H1 (cell line): ENCODE data around the gene DNAL1. TPM values are rescaled to one million over a fixed set of nuclear protein-coding genes. Genes with fewer than 3 reads are reported as not detected.

Experiments used
- CTCF ChIA-PET: fragments of 300-600 bp; sonication (Branson Sonifier 250); formaldehyde crosslinking; loops from one replicate; lab custom pipeline; 2021; ENCODE audit not compliant: partially characterized antibody; lab: Charles Lee
- POLR2A ChIA-PET: fragments of 300-600 bp; sonication (Branson Sonifier 250); formaldehyde crosslinking; loops from one replicate; lab custom pipeline; 2021; ENCODE audit warnings: inconsistent platforms; ENCODE audit not compliant: partially characterized antibody; lab: Charles Lee
- DNase-seq, 2 experiments: peaks; one replicate each; pipeline versions ENCODE4 v3.0.0 to v3.0.0-alpha.2; 2010 to 2022; ENCODE audit warnings: low spot score in 2 of 2, low read depth in 1 of 2, mixed read lengths in 1 of 2
- FAIRE-seq: peaks from 2 replicates; lab custom pipeline; 2011; peaks lifted over from hg19 to GRCh38; lab: Jason Lieb, UNC
- H2AFZ ChIP-seq: 2 replicates; pipeline ENCODE4 v1.8.1; 2012; ENCODE audit warnings: low read length, inconsistent platforms
- H2AK5ac ChIP-seq: 2 replicates; pipeline ENCODE4 v1.6.1; 2013; ENCODE audit warnings: low read depth, low read length
- H2BK120ac ChIP-seq: replicated peaks from 2 replicates; pipeline ENCODE3; 2013; ENCODE audit warnings: low read depth, low read length, inconsistent platforms
- H2BK12ac ChIP-seq: 2 replicates; pipeline ENCODE4 v1.6.1; 2013; ENCODE audit warnings: low read depth, low read length
- H2BK15ac ChIP-seq: 2 replicates; pipeline ENCODE4 v1.6.1; 2013; ENCODE audit warnings: low read length
- H2BK20ac ChIP-seq: 2 replicates; pipeline ENCODE4 v1.6.1; 2013; ENCODE audit warnings: low read length
- H2BK5ac ChIP-seq: 2 replicates; pipeline ENCODE4 v1.6.1; 2013; ENCODE audit warnings: low read depth, low read length
- H3K14ac ChIP-seq: 2 replicates; pipeline ENCODE4 v1.6.1; 2013; ENCODE audit warnings: inconsistent platforms; ENCODE audit not compliant: insufficient read length
- H3K18ac ChIP-seq: 2 replicates; pipeline ENCODE4 v1.6.1; 2013; ENCODE audit warnings: low read length; ENCODE audit errors: extremely low read depth
- H3K23ac ChIP-seq: 2 replicates; pipeline ENCODE4 v1.6.1; 2013; ENCODE audit warnings: inconsistent platforms; ENCODE audit not compliant: insufficient read length
- H3K23me2 ChIP-seq: 2 replicates; pipeline ENCODE4 v1.6.1; 2013; ENCODE audit warnings: low read depth, low read length
- H3K27ac ChIP-seq: 2 replicates; pipeline ENCODE4 v1.6.1; 2011; ENCODE audit warnings: low read depth, low read length, inconsistent platforms
- H3K27me3 ChIP-seq, 4 experiments: replicated peaks in 1 of 4; 1 replicate in 1 of 4; 2 replicates in 3 of 4; pipeline versions ENCODE4 v1.6.1 to v1.8.1; 2011 to 2013; ENCODE audit warnings: low read length in 3 of 4, mild to moderate bottlenecking in 3 of 4, inconsistent platforms in 2 of 4, mixed read lengths in 2 of 4, moderate library complexity in 1 of 4; ENCODE audit not compliant: control insufficient read depth in 3 of 4, insufficient read depth in 3 of 4; ENCODE audit errors: extremely low read depth in 1 of 4
- H3K36me3 ChIP-seq, 4 experiments: 2 replicates each; pipeline versions ENCODE4 v1.6.1 to v1.8.1; 2011 to 2013; ENCODE audit warnings: mild to moderate bottlenecking in 4 of 4, low read length in 3 of 4, moderate library complexity in 2 of 4, control low read depth in 1 of 4, inconsistent platforms in 1 of 4; ENCODE audit not compliant: insufficient read depth in 4 of 4, control insufficient read depth in 2 of 4
- H3K4ac ChIP-seq: replicated peaks from 2 replicates; pipeline ENCODE3; 2013; ENCODE audit warnings: low read length, low read depth, mixed read lengths, inconsistent platforms; ENCODE audit not compliant: insufficient read length
- H3K4me1 ChIP-seq, 4 experiments: replicated peaks in 1 of 4; 1 replicate in 1 of 4; 2 replicates in 3 of 4; pipeline versions ENCODE4 v1.6.1 to v1.8.1; 2011 to 2013; ENCODE audit warnings: low read length in 3 of 4, inconsistent platforms in 2 of 4, mixed read lengths in 1 of 4; ENCODE audit not compliant: insufficient read depth in 4 of 4, control insufficient read depth in 3 of 4
- H3K4me2 ChIP-seq, 2 experiments: 2 replicates each; pipeline versions ENCODE4 v1.6.1 to v1.8.1; 2011 to 2013; ENCODE audit warnings: low read depth in 2 of 2, low read length in 2 of 2, control low read depth in 1 of 2, inconsistent platforms in 1 of 2, mild to moderate bottlenecking in 1 of 2; ENCODE audit not compliant: insufficient read depth in 1 of 2
- H3K4me3 ChIP-seq, 4 experiments: fragments of 200-600, 300-600 bp in 1 of 4; sonication (generic), shearing (Covaris generic), sonication (Bioruptor Twin) in 1 of 4; 2 replicates each; pipeline versions ENCODE4 v1.5.1 to v1.8.1; 2011 to 2016; ENCODE audit warnings: low read length in 4 of 4, low read depth in 3 of 4, control low read depth in 2 of 4, inconsistent platforms in 2 of 4, mild to moderate bottlenecking in 2 of 4, mixed read lengths in 1 of 4, moderate library complexity in 1 of 4; ENCODE audit not compliant: insufficient read depth in 2 of 4; ENCODE audit errors: extremely low read depth in 1 of 4
- H3K56ac ChIP-seq: replicated peaks from 2 replicates; pipeline ENCODE3; 2013; ENCODE audit warnings: low read depth, mild to moderate bottlenecking, mixed read lengths, low read length, inconsistent platforms; ENCODE audit not compliant: insufficient read length
- H3K79me1 ChIP-seq: 2 replicates; pipeline ENCODE4 v1.6.1; 2013; ENCODE audit warnings: low read depth, low read length, control low read depth
- H3K79me2 ChIP-seq, 2 experiments: 2 replicates each; pipeline versions ENCODE4 v1.6.1 to v1.8.1; 2012 to 2013; ENCODE audit warnings: low read length in 2 of 2, mild to moderate bottlenecking in 2 of 2, inconsistent platforms in 1 of 2; ENCODE audit not compliant: insufficient read depth in 2 of 2, control insufficient read depth in 1 of 2
- H3K9ac ChIP-seq, 4 experiments: replicated peaks in 1 of 4; 1 replicate in 1 of 4; 2 replicates in 3 of 4; pipeline versions ENCODE4 v1.6.1 to v1.8.1; 2011 to 2013; ENCODE audit warnings: low read depth in 3 of 4, low read length in 3 of 4, control low read depth in 2 of 4, mild to moderate bottlenecking in 2 of 4, moderate library complexity in 2 of 4, inconsistent platforms in 1 of 4; ENCODE audit errors: extremely low read depth in 1 of 4
- H3K9me3 ChIP-seq, 2 experiments: 2 replicates each; pipeline versions ENCODE4 v1.6.1 to v1.8.1; 2012 to 2013; ENCODE audit warnings: mild to moderate bottlenecking in 2 of 2, moderate library complexity in 2 of 2, control low read depth in 1 of 2, inconsistent platforms in 1 of 2, low read depth in 1 of 2, low read length in 1 of 2, mixed read lengths in 1 of 2; ENCODE audit not compliant: insufficient read depth in 2 of 2
- H4K20me1 ChIP-seq, 2 experiments: replicated peaks in 1 of 2; 2 replicates each; pipeline versions ENCODE3 to v1.8.1; 2011 to 2013; ENCODE audit warnings: inconsistent platforms in 2 of 2, low read length in 2 of 2, mild to moderate bottlenecking in 1 of 2; ENCODE audit not compliant: insufficient read depth in 2 of 2, control insufficient read depth in 1 of 2
- H4K5ac ChIP-seq: 2 replicates; pipeline ENCODE4 v1.6.1; 2013; ENCODE audit warnings: low read length, low read depth, mixed read lengths, inconsistent platforms; ENCODE audit not compliant: insufficient read length
- H4K8ac ChIP-seq: 2 replicates; pipeline ENCODE4 v1.8.0; 2013; ENCODE audit warnings: mild to moderate bottlenecking, moderate library complexity, low read length, inconsistent platforms; ENCODE audit not compliant: insufficient read depth; ENCODE audit errors: extremely low read depth
- H4K91ac ChIP-seq: replicated peaks from 2 replicates; pipeline ENCODE3; 2013; ENCODE audit warnings: low read length, mixed read lengths, inconsistent platforms; ENCODE audit not compliant: insufficient read length
- ZNF274 ChIP-seq: IDR thresholded peaks from 2 replicates; pipeline ENCODE4 v1.7.0; 2012; ENCODE audit warnings: low read length, borderline replicate concordance; ENCODE audit errors: extremely low read depth
- WGBS, 2 experiments: shearing (Covaris generic) in 1 of 2; methylation state at CpG; one replicate each; pipeline versions ENCODE4 v1.1.6 to v1.1.7; 2013 to 2015; ENCODE audit warnings: low lambda C conversion rate in 2 of 2, mixed read lengths in 2 of 2, inconsistent platforms in 1 of 2, low coverage in 1 of 2, missing lambda C conversion rate in 1 of 2; ENCODE audit not compliant: insufficient replicate concordance in 2 of 2, insufficient coverage in 1 of 2, insufficient read length in 1 of 2; ENCODE audit errors: extremely low coverage in 1 of 2, missing lambda C conversion rate in 1 of 2; 5-methylcytosine and 5-hydroxymethylcytosine counted together
- polyA plus RNA-seq, 7 experiments: library from polyadenylated mRNA; depleted of rRNA in 3 of 7; stranded (reverse) in 5 of 7; unstranded in 2 of 7; fragments of >200 nt in 5 of 7; fragments of 200-250 nt in 2 of 7; gene quantifications; 1 replicate in 5 of 7; 2 replicates in 1 of 7; 4 replicates in 1 of 7; pipeline versions ENCODE4 v1.2.1 to v1.2.3, GENCODE V29; 2011 to 2013; ENCODE audit warnings: missing spikeins in 2 of 7, mixed read lengths in 2 of 7
- total RNA-seq: library from RNA; stranded (reverse); fragmentation: NEBNext Ultra II Directional; extraction: Animal tissue kit (Norgen Biotek cat#: 25700); gene quantifications from 2 replicates; pipeline ENCODE4 v1.2.1, GENCODE V29; 2021

DNAL1 gene
- total and polyA plus RNA-seq, 2 of the 8 experiments (the other 6 are each of a cell fraction or from before 2014, with no cell fraction given): 2.8 to 16.8 TPM

- no peaks in the 10 kb centered on the region for H3K23me2 ChIP-seq
- no peak overlapping the region for H2AFZ ChIP-seq
- no peak overlapping the region for H3K9ac ChIP-seq
- H2BK120ac ChIP-seq: no peak overlapping the region
- H3K4me3 ChIP-seq: no peak overlapping the region
- H2BK12ac ChIP-seq: no peak overlapping the region
- no peak for DNase-seq
- no peak overlapping the region for H3K14ac ChIP-seq
- H3K4ac ChIP-seq: no peak overlapping the region
- H3K27ac ChIP-seq: no peak overlapping the region
- no peak overlapping the region for H4K8ac ChIP-seq
- H2AK5ac ChIP-seq: no peak overlapping the region
- no peak for FAIRE-seq
- H3K36me3 ChIP-seq: peaks cover 0 to 5% (median 2%) of the 10 kb centered on the region in 4 experiments; a peak in 2 of 8 replicates
- H3K79me2 ChIP-seq: no peaks in the 10 kb centered on the region
- H3K18ac ChIP-seq: no peak overlapping the region
- H2BK15ac ChIP-seq: no peak overlapping the region
- H3K79me1 ChIP-seq: no peaks in the 10 kb centered on the region
- H4K5ac ChIP-seq: no peak overlapping the region
- H3K4me1 ChIP-seq: peaks cover 0 to 6% (median 3%) of the 10 kb centered on the region in 4 experiments; a peak in 4 of 7 replicates
- H2BK5ac ChIP-seq: no peak overlapping the region
- ChIA-PET POLR2A (interaction anchor here (1.1 to 2.7 kb wide), 3 partner anchors 9 to 125 kb away, joined by 3 to 11 read pairs (median 4); partner anchors contain the start of gene PTGR2), CTCF (interaction anchor here (0.5 to 13.7 kb wide), 14 partner anchors 7 to 320 kb away, joined by 3 to 179 read pairs (median 12); a partner anchor contains a TSS)
- H3K56ac ChIP-seq: no peak overlapping the region
- H3K9me3 ChIP-seq: no peaks in the 10 kb centered on the region
- WGBS, 2 experiments: 89% methylated on average over 7 of the region's 7 CpGs; no CpG with 5 or more reads in 1 of the 2 experiments
- H3K4me2 ChIP-seq: no peak overlapping the region
- no peak overlapping the region for H2BK20ac ChIP-seq
- no peak overlapping the region for H3K23ac ChIP-seq
- no peak overlapping the region for H4K91ac ChIP-seq
- no peaks in the 10 kb centered on the region for H3K27me3 ChIP-seq
- no peak for TF ChIP-seq ZNF274
- no peaks in the 10 kb centered on the region for H4K20me1 ChIP-seq
Measured at GRCh38 chr14:73727166-73727565, 82.4 kb downstream of the DNAL1 start.
